ENCODE data around the gene TMEM167B.

- TF ChIP-seq POLR2A (IDR thresholded peaks at IDR 0.05; ENCODE audit: control extremely low read depth in 1 of 2, low read depth in 2 of 2, low read length in 2 of 2): no peak
- no peak for TF ChIP-seq CTCF (IDR thresholded peaks at IDR 0.05; ENCODE audit: control extremely low read depth in 1 of 3, insufficient read depth in 1 of 3, low read depth in 1 of 3, low read length in 3 of 3)
- TF ChIP-seq BCL11A (IDR thresholded peaks at IDR 0.05; ENCODE audit: low read depth in 2 of 2, low read length in 2 of 2): no peak
- TF ChIP-seq KDM5A (IDR thresholded peaks at IDR 0.05; ENCODE audit: low read length): no peak
- no peak for TF ChIP-seq SP1 (IDR thresholded peaks at IDR 0.05; ENCODE audit: low read depth, low read length)
- no peak for TF ChIP-seq USF2 (IDR thresholded peaks at IDR 0.05; ENCODE audit: low read length)
- TF ChIP-seq BACH1 (IDR thresholded peaks at IDR 0.05; ENCODE audit: low read length): no peak
- TF ChIP-seq POLR2AphosphoS5 (IDR thresholded peaks at IDR 0.05; ENCODE audit: low read depth, low read length): no peak
These were observed 3.8 kb downstream of the TMEM167B start for GRCh38 chr1:109094377-109094803.

Measured in H1 (cell line).